NCI-H748 (cell line): Measurements from ENCODE around the gene COPA.

Experiments
- DNase-seq: peaks from one replicate; lab custom pipeline; 2025; ENCODE audit not compliant: unreplicated experiment; lab: John Stamatoyannopoulos, UW

COPA gene

GRCh38 chr1:160363010-160363409 is 20.0 kb upstream of the COPA start:
- no peak for DNase-seq

- DNase-seq, result no peak
These were observed 19.3 kb upstream of the COPA start for GRCh38 chr1:160362168-160362957.

GRCh38 chr1:160361814-160362167 is 18.7 kb upstream of the COPA start:
- DNase-seq, result no peak

- DNase-seq, result no peak
These were observed 18.1 kb upstream of the COPA start for GRCh38 chr1:160361199-160361598.

- no peak for DNase-seq
These were observed 17.2 kb upstream of the COPA start for GRCh38 chr1:160360227-160360695.

- no peak for DNase-seq
These were observed 16.6 kb upstream of the COPA start for GRCh38 chr1:160359559-160360226.

- DNase-seq, result no peak
These were observed 15.0 kb upstream of the COPA start for GRCh38 chr1:160358073-160358472.

GRCh38 chr1:160357286-160358002 is 14.4 kb upstream of the COPA start:
- DNase-seq, result no peak

GRCh38 chr1:160354388-160354985 is 11.4 kb upstream of the COPA start:
- DNase-seq, result peak; percentile 2

GRCh38 chr1:160353223-160353622 is 10.2 kb upstream of the COPA start:
- no peak for DNase-seq

GRCh38 chr1:160352555-160352954 is 9.5 kb upstream of the COPA start:
- no peak for DNase-seq

GRCh38 chr1:160351629-160352028 is 8.6 kb upstream of the COPA start:
- DNase-seq, result no peak

GRCh38 chr1:160346958-160347357 is 3.9 kb upstream of the COPA start:
- DNase-seq, result no peak

- no peak for DNase-seq
These were observed 3.4 kb upstream of the COPA start for GRCh38 chr1:160346463-160346862.

- DNase-seq, result no peak
These were observed 1.9 kb upstream of the COPA start for GRCh38 chr1:160344936-160345335.

GRCh38 chr1:160344241-160344640 is 1.2 kb upstream of the COPA start:
- DNase-seq, result no peak

- DNase-seq, result no peak
These were observed 524 bp downstream of the COPA start for GRCh38 chr1:160342526-160342925.

GRCh38 chr1:160340866-160341265 is 2.2 kb downstream of the COPA start:
- no peak for DNase-seq

GRCh38 chr1:160340146-160340545 is 2.9 kb downstream of the COPA start:
- DNase-seq, result no peak

GRCh38 chr1:160338580-160338979 is 4.5 kb downstream of the COPA start:
- no peak for DNase-seq

GRCh38 chr1:160332516-160332915 is 10.5 kb downstream of the COPA start:
- no peak for DNase-seq

GRCh38 chr1:160330119-160330518 is 12.9 kb downstream of the COPA start:
- DNase-seq, result no peak
